ENCODE results near the gene GLB1L2. TPM values are rescaled to one million over a fixed set of nuclear protein-coding genes. Genes with fewer than 3 reads are reported as not detected.

GLB1L2 gene
- total and polyA plus RNA-seq, 2 of the 13 experiments (the other 11 are each of a cell fraction or from before 2014, with no cell fraction given): 0.59 to 0.69 TPM

DNA sequence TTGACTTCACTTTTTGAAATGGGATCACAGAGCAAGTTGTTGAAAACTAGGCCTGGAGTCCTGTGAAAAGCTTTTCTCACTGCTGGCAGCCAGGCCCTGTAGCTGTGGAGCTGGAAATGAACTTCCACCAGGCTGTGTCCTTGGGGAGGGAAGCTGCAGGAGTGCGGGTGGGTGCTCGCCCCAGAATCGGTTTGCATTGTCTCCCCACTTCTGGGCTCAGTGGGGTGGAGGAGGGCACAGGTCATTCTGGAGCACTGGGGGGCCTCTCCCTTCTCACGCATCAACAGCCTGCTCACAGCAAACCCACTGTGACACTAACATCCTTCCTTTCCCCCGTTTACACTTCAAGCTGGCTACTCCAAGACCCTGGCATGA lies 15.2 kb downstream of the GLB1L2 start:
- H3K4me1 ChIP-seq (ENCODE audit: insufficient read depth, low read length): no peaks in the 10 kb centered on the region
- no peaks in the 10 kb centered on the region for H3K9me3 ChIP-seq (ENCODE audit: low read length)
- in situ Hi-C loops (cut with HindIII; ENCODE audit: extremely low pct_ligation_motif_present, low pct_unique_long_range_greater_than_20kb): no loop called here
- H3K27me3 ChIP-seq (ENCODE audit: control insufficient read depth in 1 of 2, insufficient read depth in 2 of 2, low read length in 2 of 2): peaks cover 2 to 51% of the 10 kb centered on the region in 2 experiments; a peak in 4 of 5 replicates
- no TSS peak for BruUV-seq (replicated peaks)
- no peaks in the 10 kb centered on the region for H3K36me3 ChIP-seq (replicated peaks in 1 of 2; ENCODE audit: control insufficient read depth in 1 of 2, insufficient read depth in 2 of 2, low read length in 2 of 2)
- H2AFZ ChIP-seq (ENCODE audit: low read length): no peak overlapping the region
- no peak overlapping the region for H3K4me3 ChIP-seq (replicated peaks in 1 of 3; ENCODE audit: insufficient read depth in 1 of 3, low read depth in 2 of 3, low read length in 3 of 3)
- DNase-seq (ENCODE audit: low spot score): no peak
- FAIRE-seq: no peak
- no peaks in the 10 kb centered on the region for H3K79me2 ChIP-seq (ENCODE audit: insufficient read depth, low read length)
- no peak overlapping the region for H3K27ac ChIP-seq (ENCODE audit: extremely low read length, insufficient read depth, low read length)
- CTCF ChIA-PET (ENCODE audit: low intra/inter-chr PET ratio, low total read pairs): no interaction called here
- POLR2A ChIA-PET: no interaction called here
- ATAC-seq: no peak
- intact Hi-C loops (cut with micrococcal nuclease; ENCODE audit: unreplicated experiment): no loop called here
- whole genome bisulfite sequencing (ENCODE audit: low lambda C conversion rate): 0% methylated on average over 2 of the region's 5 CpGs
- TF ChIP-seq ZNF772 (CRISPR knock-in tag; IDR thresholded peaks at IDR 0.05) (no peak), ZNF589 (CRISPR knock-in tag; conservative IDR thresholded peaks at IDR 0.05) (no peak), ZNF33B (CRISPR knock-in tag; IDR thresholded peaks at IDR 0.05) (no peak), NR2F6 (IDR thresholded peaks at IDR 0.05) (no peak), NR2F6 (CRISPR knock-in tag; IDR thresholded peaks at IDR 0.05) (no peak), ZNF367 (CRISPR knock-in tag; IDR thresholded peaks at IDR 0.05; ENCODE audit: borderline replicate concordance) (no peak), TCF12 (IDR thresholded peaks at IDR 0.05) (no peak), TCF12 (CRISPR knock-in tag; IDR thresholded peaks at IDR 0.05) (no peak), ZNF251 (CRISPR knock-in tag; IDR thresholded peaks at IDR 0.05) (no peak), ZNF30 (CRISPR knock-in tag; IDR thresholded peaks at IDR 0.05) (no peak), NCOA1 (CRISPR knock-in tag; IDR thresholded peaks at IDR 0.05) (no peak), ZNF337 (CRISPR knock-in tag; IDR thresholded peaks at IDR 0.05; ENCODE audit: borderline replicate concordance, low read depth) (no peak), NFKB2 (CRISPR knock-in tag; IDR thresholded peaks at IDR 0.05; ENCODE audit: borderline replicate concordance) (no peak)
- TF ChIP-seq, protein P1, sequence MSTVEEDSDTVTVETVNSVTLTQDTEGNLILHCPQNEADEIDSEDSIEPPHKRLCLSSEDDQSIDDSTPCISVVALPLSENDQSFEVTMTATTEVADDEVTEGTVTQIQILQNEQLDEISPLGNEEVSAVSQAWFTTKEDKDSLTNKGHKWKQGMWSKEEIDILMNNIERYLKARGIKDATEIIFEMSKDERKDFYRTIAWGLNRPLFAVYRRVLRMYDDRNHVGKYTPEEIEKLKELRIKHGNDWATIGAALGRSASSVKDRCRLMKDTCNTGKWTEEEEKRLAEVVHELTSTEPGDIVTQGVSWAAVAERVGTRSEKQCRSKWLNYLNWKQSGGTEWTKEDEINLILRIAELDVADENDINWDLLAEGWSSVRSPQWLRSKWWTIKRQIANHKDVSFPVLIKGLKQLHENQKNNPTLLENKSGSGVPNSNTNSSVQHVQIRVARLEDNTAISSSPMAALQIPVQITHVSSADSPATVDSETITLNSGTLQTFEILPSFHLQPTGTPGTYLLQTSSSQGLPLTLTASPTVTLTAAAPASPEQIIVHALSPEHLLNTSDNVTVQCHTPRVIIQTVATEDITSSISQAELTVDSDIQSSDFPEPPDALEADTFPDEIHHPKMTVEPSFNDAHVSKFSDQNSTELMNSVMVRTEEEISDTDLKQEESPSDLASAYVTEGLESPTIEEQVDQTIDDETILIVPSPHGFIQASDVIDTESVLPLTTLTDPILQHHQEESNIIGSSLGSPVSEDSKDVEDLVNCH (CRISPR knock-in tag; IDR thresholded peaks at IDR 0.05): no peak
- TF ChIP-seq, protein P2, sequence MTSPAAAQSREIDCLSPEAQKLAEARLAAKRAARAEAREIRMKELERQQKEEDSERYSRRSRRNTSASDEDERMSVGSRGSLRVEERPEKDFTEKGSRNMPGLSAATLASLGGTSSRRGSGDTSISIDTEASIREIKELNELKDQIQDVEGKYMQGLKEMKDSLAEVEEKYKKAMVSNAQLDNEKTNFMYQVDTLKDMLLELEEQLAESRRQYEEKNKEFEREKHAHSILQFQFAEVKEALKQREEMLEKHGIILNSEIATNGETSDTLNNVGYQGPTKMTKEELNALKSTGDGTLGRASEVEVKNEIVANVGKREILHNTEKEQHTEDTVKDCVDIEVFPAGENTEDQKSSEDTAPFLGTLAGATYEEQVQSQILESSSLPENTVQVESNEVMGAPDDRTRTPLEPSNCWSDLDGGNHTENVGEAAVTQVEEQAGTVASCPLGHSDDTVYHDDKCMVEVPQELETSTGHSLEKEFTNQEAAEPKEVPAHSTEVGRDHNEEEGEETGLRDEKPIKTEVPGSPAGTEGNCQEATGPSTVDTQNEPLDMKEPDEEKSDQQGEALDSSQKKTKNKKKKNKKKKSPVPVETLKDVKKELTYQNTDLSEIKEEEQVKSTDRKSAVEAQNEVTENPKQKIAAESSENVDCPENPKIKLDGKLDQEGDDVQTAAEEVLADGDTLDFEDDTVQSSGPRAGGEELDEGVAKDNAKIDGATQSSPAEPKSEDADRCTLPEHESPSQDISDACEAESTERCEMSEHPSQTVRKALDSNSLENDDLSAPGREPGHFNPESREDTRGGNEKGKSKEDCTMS (CRISPR knock-in tag; conservative IDR thresholded peaks at IDR 0.05): no peak
- H4K20me1 ChIP-seq (ENCODE audit: insufficient read depth, low read length): no peaks in the 10 kb centered on the region
- no peak overlapping the region for H3K9ac ChIP-seq (ENCODE audit: insufficient read depth, low read depth, low read length)
- H3K4me2 ChIP-seq (ENCODE audit: low read depth, low read length): no peak overlapping the region
